Endothelial cell of umbilical vein (primary cell): Measurements from ENCODE around the gene CASKIN1. TPM values are rescaled to one million over a fixed set of nuclear protein-coding genes. Genes with fewer than 3 reads are reported as not detected.

Source experiments
- BruUV-seq: library from RNA; stranded (reverse); fragments of 400-500 nt; replicated peaks from 2 replicates; lab custom pipeline; 2021; lab: Mats Ljungman, UMichigan
- CTCF ChIA-PET: fragments of 300-600, 350-600 bp; sonication (Branson Sonifier 250); formaldehyde crosslinking; loops from one replicate; lab custom pipeline; 2021; ENCODE audit warnings: antibody characterized with exemption, inconsistent platforms; lab: Charles Lee
- POLR2A ChIA-PET: fragments of 300-600, 350-600 bp; sonication (Branson Sonifier 250); formaldehyde crosslinking; loops from one replicate; lab custom pipeline; 2021; ENCODE audit warnings: antibody characterized with exemption, inconsistent platforms; lab: Charles Lee
- DNase-seq: peaks from one replicate; pipeline ENCODE4 v3.0.0-alpha.2; 2011; ENCODE audit warnings: low read depth, low spot score
- FAIRE-seq: peaks from 2 replicates; lab custom pipeline; 2011; peaks lifted over from hg19 to GRCh38; lab: Jason Lieb, UNC
- H2AFZ ChIP-seq: 2 replicates; pipeline ENCODE4 v1.6.0; 2012; ENCODE audit warnings: low read depth, low read length, control low read depth, inconsistent platforms
- H3K27ac ChIP-seq: 2 replicates; pipeline ENCODE4 v1.5.1; 2011; ENCODE audit warnings: low read depth, mild to moderate bottlenecking, control low read depth, low read length, moderate library complexity; ENCODE audit not compliant: insufficient read depth
- H3K27me3 ChIP-seq, 2 experiments: 2 replicates each; pipeline versions ENCODE4 v1.6.0 to v1.6.1; 2011; ENCODE audit warnings: low read length in 2 of 2, mixed read lengths in 1 of 2; ENCODE audit not compliant: control insufficient read depth in 2 of 2, insufficient read depth in 2 of 2
- H3K36me3 ChIP-seq, 2 experiments: 2 replicates in 1 of 2; 3 replicates in 1 of 2; pipeline ENCODE4 v1.5.1; 2011; ENCODE audit warnings: low read length in 2 of 2, mild to moderate bottlenecking in 1 of 2, moderate library complexity in 1 of 2; ENCODE audit not compliant: control insufficient read depth in 2 of 2, insufficient read depth in 2 of 2; ENCODE audit errors: extremely low read depth in 1 of 2
- H3K4me1 ChIP-seq: 3 replicates; pipeline ENCODE4 v1.5.1; 2011; ENCODE audit warnings: mild to moderate bottlenecking, low read length; ENCODE audit not compliant: control insufficient read depth, insufficient read depth; ENCODE audit errors: extremely low read depth
- H3K4me2 ChIP-seq: 2 replicates; pipeline ENCODE4 v1.6.1; 2011; ENCODE audit warnings: low read length, control low read depth, mixed read lengths; ENCODE audit not compliant: insufficient read depth
- H3K4me3 ChIP-seq, 3 experiments: fragments of 200-600 bp in 1 of 3; sonication (generic), shearing (Covaris generic) in 1 of 3; replicated peaks in 1 of 3; 2 replicates each; pipeline ENCODE4 v1.5.1; 2011 to 2016; ENCODE audit warnings: control low read depth in 3 of 3, low read length in 3 of 3, mild to moderate bottlenecking in 2 of 3, inconsistent platforms in 1 of 3, low read depth in 1 of 3, moderate library complexity in 1 of 3; ENCODE audit not compliant: insufficient read depth in 1 of 3
- H3K79me2 ChIP-seq: 2 replicates; pipeline ENCODE4 v1.6.0; 2012; ENCODE audit warnings: low read length, inconsistent platforms; ENCODE audit not compliant: control insufficient read depth, insufficient read depth
- H3K9ac ChIP-seq: replicated peaks from 2 replicates; pipeline ENCODE3; 2011; ENCODE audit warnings: low read length, control low read depth; ENCODE audit not compliant: insufficient read depth; ENCODE audit errors: extremely low read depth
- H3K9me1 ChIP-seq: replicated peaks from 3 replicates; pipeline ENCODE4 v1.6.0; 2011; ENCODE audit warnings: mild to moderate bottlenecking, low read length; ENCODE audit not compliant: control insufficient read depth, insufficient read depth; ENCODE audit errors: extremely low read depth
- H3K9me3 ChIP-seq: replicated peaks from 2 replicates; pipeline ENCODE4 v1.5.1; 2012; ENCODE audit warnings: low read length, inconsistent platforms; ENCODE audit not compliant: control insufficient read depth, insufficient read depth
- H4K20me1 ChIP-seq: replicated peaks from 2 replicates; pipeline ENCODE3; 2011; ENCODE audit warnings: mild to moderate bottlenecking, low read length; ENCODE audit not compliant: control insufficient read depth, insufficient read depth; ENCODE audit errors: extremely low read depth
- EZH2 ChIP-seq: IDR thresholded peaks from 2 replicates; pipeline ENCODE4 v1.6.1; 2012; ENCODE audit warnings: borderline replicate concordance, low read depth, mild to moderate bottlenecking, moderate library complexity, low read length, inconsistent platforms; ENCODE audit not compliant: severe bottlenecking
- GATA2 ChIP-seq: IDR thresholded peaks from 2 replicates; pipeline ENCODE4 v1.7.0; 2011; ENCODE audit warnings: low read depth, mild to moderate bottlenecking, moderate library complexity, mixed read lengths, low read length; ENCODE audit not compliant: insufficient read length, insufficient read depth
- JUN ChIP-seq: IDR thresholded peaks from 2 replicates; pipeline ENCODE4 v1.6.1; 2011; ENCODE audit warnings: borderline replicate concordance, low read depth; ENCODE audit not compliant: insufficient read length, insufficient read depth
- MAX ChIP-seq: IDR thresholded peaks from 2 replicates; pipeline ENCODE4 v1.6.1; 2011; ENCODE audit not compliant: insufficient read depth, insufficient read length
- MYC ChIP-seq: IDR thresholded peaks from one replicate; pipeline ENCODE4 v1.6.1; 2011; ENCODE audit warnings: mild to moderate bottlenecking, low read depth, low read length
- POLR2A ChIP-seq: IDR thresholded peaks from 2 replicates; pipeline ENCODE4 v1.6.1; 2012; ENCODE audit warnings: low read depth, mild to moderate bottlenecking, control low read depth, low read length
- dilution Hi-C: fragments of 300-500 bp; cut with MboI; formaldehyde crosslinking; loops from one replicate; pipeline ENCODE4 v1.15.0; 2019; ENCODE audit warnings: low sequenced_read_pairs; ENCODE audit not compliant: extremely low pct_ligation_motif_present
- intact Hi-C: fragments of 100-400 bp; cut with micrococcal nuclease; formaldehyde crosslinking; loops from one replicate; pipeline ENCODE4 v1.10.0; 2022
- polyA plus RNA-seq, 4 experiments: library from polyadenylated mRNA; depleted of rRNA in 3 of 4; stranded (reverse) in 3 of 4; unstranded in 1 of 4; fragments of >200 nt; gene quantifications; 2 replicates each; pipeline versions ENCODE4 v1.2.1 to v1.2.3, GENCODE V29; 2011 to 2012; ENCODE audit warnings: missing spikeins in 1 of 4
- total RNA-seq: library from RNA; stranded (reverse); gene quantifications from 2 replicates; pipeline ENCODE4 v1.2.3, GENCODE V29; 2021

Gene CASKIN1
- total and polyA plus RNA-seq, 2 donors (not counting 3 experiments of a cell fraction or from before 2014, with no cell fraction given), result 0.11 to 0.58 TPM

- Histone ChIP-seq H2AFZ (no peak overlapping the region), H3K27ac (peak overlapping the region; percentile 31), H3K4me3 (peak overlapping the region in 2 of 3 experiments; percentile 54 to 83), H3K9me1 (no peaks in the 10 kb centered on the region), H3K9ac (peak overlapping the region; percentile 32), H3K36me3 (peaks cover 0 to 2% of the 10 kb centered on the region in 2 experiments), H3K4me2 (peak overlapping the region; percentile 87), H3K27me3 (no peaks in the 10 kb centered on the region), H3K79me2 (peaks cover 91% of the 10 kb centered on the region), H4K20me1 (no peaks in the 10 kb centered on the region), H3K9me3 (no peaks in the 10 kb centered on the region), H3K4me1 (peaks cover 41% of the 10 kb centered on the region)
- peak; percentile 27 for TF ChIP-seq POLR2A
- no peak for TF ChIP-seq JUN
- TF ChIP-seq GATA2, result no peak
- TF ChIP-seq EZH2, result no peak
- TF ChIP-seq MYC, result no peak
- TF ChIP-seq MAX, result no peak
- dilution Hi-C loops (loop anchor here (25.0 kb wide), 1 partner anchor 120 kb away; the partner anchor contains the start of genes NHERF2, NTHL1 and TSC2), intact Hi-C loops (no loop called here)
- CTCF ChIA-PET, result interaction anchor here (1.3 kb wide), 1 partner anchor 49 kb away, joined by 3 read pairs; no protein-coding TSS in a partner anchor
- no peak for DNase-seq
- POLR2A ChIA-PET, result interaction anchor here (1.0 kb wide), 1 partner anchor 13 kb away, joined by 4 read pairs; no protein-coding TSS in a partner anchor
- no TSS peak for BruUV-seq
- FAIRE-seq, result no peak
Measured at GRCh38 chr16:2156849-2157224, 39.6 kb downstream of the CASKIN1 start.
